ENCODE results near the gene KIF7. TPM values are rescaled to one million over a fixed set of nuclear protein-coding genes. Genes with fewer than 3 reads are reported as not detected.

KIF7 gene
- polyA plus RNA-seq, 1 donor from 2014 or later = 5.2 TPM

DNA sequence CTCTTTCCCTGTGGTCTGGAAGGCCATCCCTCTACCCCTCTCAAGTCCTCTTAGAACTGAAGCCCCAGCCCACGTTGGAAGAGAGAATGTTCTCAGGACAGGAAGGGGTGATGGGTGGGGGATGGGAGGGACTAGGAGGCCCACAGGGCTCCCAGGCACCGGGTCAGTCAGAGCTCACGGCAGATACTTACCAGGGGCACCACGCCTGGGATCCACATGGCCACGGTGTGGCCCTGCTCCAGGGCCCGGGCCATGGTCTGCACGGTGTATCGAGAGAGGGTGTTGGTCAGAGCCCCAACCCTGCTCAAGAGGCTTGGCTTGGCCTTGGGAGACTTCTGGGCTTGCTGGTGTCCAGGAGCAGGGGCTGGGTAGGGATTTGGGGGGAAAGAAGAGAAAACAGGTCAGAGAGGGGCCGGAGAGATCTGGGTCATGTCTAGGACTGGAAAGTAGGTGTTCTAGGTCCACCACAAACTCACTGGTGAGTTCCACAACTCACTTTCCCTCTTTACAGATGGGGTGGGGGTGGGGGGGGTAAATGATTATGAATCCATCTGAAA is 14.1 kb upstream of the KIF7 start:
- Histone ChIP-seq H3K79me2 (replicated peaks; ENCODE audit: insufficient read depth, low read length) (no peaks in the 10 kb centered on the region), H3K27me3 (ENCODE audit: insufficient read depth, low read depth, low read length) (peaks cover 18% of the 10 kb centered on the region), H3K36me3 (ENCODE audit: insufficient read depth, low read length) (no peaks in the 10 kb centered on the region), H3K9ac (ENCODE audit: low read length) (no peak overlapping the region), H2AFZ (ENCODE audit: low read depth, low read length) (no peak overlapping the region), H3K27ac (ENCODE audit: low read length) (no peak overlapping the region), H3K4me2 (ENCODE audit: low read length) (no peak overlapping the region), H3F3A (ENCODE audit: insufficient read depth, low read length, poor library complexity, severe bottlenecking) (no peaks in the 10 kb centered on the region), H3K9me2 (ENCODE audit: insufficient read depth, low read length) (no peaks in the 10 kb centered on the region), H3K9me3 (ENCODE audit: low read length) (no peaks in the 10 kb centered on the region), H3K4me3 (ENCODE audit: low read length) (no peak overlapping the region), H4K20me1 (ENCODE audit: insufficient read depth) (no peaks in the 10 kb centered on the region)
- TF ChIP-seq EZH2 (IDR thresholded peaks at IDR 0.05; ENCODE audit: borderline replicate concordance, insufficient read depth, low read length, poor library complexity, severe bottlenecking) = no peak
- no peak for TF ChIP-seq POLR2AphosphoS5 (IDR thresholded peaks at IDR 0.05)
- TF ChIP-seq EP300 (conservative IDR thresholded peaks at IDR 0.05; ENCODE audit: poor library complexity, severe bottlenecking) = no peak
- TF ChIP-seq SMC3 (conservative IDR thresholded peaks at IDR 0.05; ENCODE audit: poor library complexity) = no peak

GRCh38 chr15:89668171-89668570 is 12.9 kb upstream of the KIF7 start:
- TF ChIP-seq POLR2AphosphoS5 (IDR thresholded peaks at IDR 0.05) (no peak), TAF1 (IDR thresholded peaks at IDR 0.05; ENCODE audit: low read depth) (no peak), CTCF (IDR thresholded peaks at IDR 0.05; ENCODE audit: poor library complexity, severe bottlenecking) (no peak), RAD21 (conservative IDR thresholded peaks at IDR 0.05) (no peak), EP300 (conservative IDR thresholded peaks at IDR 0.05; ENCODE audit: poor library complexity, severe bottlenecking) (no peak), MXI1 (conservative IDR thresholded peaks at IDR 0.05; ENCODE audit: poor library complexity, severe bottlenecking) (no peak), SMC3 (conservative IDR thresholded peaks at IDR 0.05; ENCODE audit: poor library complexity) (no peak), EZH2 (IDR thresholded peaks at IDR 0.05; ENCODE audit: borderline replicate concordance, insufficient read depth, low read length, poor library complexity, severe bottlenecking) (no peak)
- TF ChIP-seq, protein P1, sequence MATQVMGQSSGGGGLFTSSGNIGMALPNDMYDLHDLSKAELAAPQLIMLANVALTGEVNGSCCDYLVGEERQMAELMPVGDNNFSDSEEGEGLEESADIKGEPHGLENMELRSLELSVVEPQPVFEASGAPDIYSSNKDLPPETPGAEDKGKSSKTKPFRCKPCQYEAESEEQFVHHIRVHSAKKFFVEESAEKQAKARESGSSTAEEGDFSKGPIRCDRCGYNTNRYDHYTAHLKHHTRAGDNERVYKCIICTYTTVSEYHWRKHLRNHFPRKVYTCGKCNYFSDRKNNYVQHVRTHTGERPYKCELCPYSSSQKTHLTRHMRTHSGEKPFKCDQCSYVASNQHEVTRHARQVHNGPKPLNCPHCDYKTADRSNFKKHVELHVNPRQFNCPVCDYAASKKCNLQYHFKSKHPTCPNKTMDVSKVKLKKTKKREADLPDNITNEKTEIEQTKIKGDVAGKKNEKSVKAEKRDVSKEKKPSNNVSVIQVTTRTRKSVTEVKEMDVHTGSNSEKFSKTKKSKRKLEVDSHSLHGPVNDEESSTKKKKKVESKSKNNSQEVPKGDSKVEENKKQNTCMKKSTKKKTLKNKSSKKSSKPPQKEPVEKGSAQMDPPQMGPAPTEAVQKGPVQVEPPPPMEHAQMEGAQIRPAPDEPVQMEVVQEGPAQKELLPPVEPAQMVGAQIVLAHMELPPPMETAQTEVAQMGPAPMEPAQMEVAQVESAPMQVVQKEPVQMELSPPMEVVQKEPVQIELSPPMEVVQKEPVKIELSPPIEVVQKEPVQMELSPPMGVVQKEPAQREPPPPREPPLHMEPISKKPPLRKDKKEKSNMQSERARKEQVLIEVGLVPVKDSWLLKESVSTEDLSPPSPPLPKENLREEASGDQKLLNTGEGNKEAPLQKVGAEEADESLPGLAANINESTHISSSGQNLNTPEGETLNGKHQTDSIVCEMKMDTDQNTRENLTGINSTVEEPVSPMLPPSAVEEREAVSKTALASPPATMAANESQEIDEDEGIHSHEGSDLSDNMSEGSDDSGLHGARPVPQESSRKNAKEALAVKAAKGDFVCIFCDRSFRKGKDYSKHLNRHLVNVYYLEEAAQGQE (IDR thresholded peaks at IDR 0.05; ENCODE audit: borderline replicate concordance) = no peak
- Histone ChIP-seq H3K4me2 (ENCODE audit: low read length) (no peak overlapping the region), H3K27ac (ENCODE audit: low read length) (no peak overlapping the region), H2AFZ (ENCODE audit: low read depth, low read length) (no peak overlapping the region), H4K20me1 (ENCODE audit: insufficient read depth) (no peaks in the 10 kb centered on the region), H3K9me2 (ENCODE audit: insufficient read depth, low read length) (no peaks in the 10 kb centered on the region), H3K36me3 (ENCODE audit: insufficient read depth, low read length) (no peaks in the 10 kb centered on the region), H3F3A (ENCODE audit: insufficient read depth, low read length, poor library complexity, severe bottlenecking) (no peaks in the 10 kb centered on the region), H3K4me3 (ENCODE audit: low read length) (no peak overlapping the region), H3K9ac (ENCODE audit: low read length) (no peak overlapping the region), H3K27me3 (ENCODE audit: insufficient read depth, low read depth, low read length) (peaks cover 18% of the 10 kb centered on the region), H3K9me3 (ENCODE audit: low read length) (no peaks in the 10 kb centered on the region), H3K79me2 (replicated peaks; ENCODE audit: insufficient read depth, low read length) (no peaks in the 10 kb centered on the region)
